ENCODE results near the gene B4GALT5. TPM values are rescaled to one million over a fixed set of nuclear protein-coding genes. Genes with fewer than 3 reads are reported as not detected.
A peak's percentile ranks its signal among the peaks of the same experiment; 100 is the strongest.

Gene B4GALT5
- total RNA-seq, 1 experiment from 2014 or later: 92.5 TPM

DNA sequence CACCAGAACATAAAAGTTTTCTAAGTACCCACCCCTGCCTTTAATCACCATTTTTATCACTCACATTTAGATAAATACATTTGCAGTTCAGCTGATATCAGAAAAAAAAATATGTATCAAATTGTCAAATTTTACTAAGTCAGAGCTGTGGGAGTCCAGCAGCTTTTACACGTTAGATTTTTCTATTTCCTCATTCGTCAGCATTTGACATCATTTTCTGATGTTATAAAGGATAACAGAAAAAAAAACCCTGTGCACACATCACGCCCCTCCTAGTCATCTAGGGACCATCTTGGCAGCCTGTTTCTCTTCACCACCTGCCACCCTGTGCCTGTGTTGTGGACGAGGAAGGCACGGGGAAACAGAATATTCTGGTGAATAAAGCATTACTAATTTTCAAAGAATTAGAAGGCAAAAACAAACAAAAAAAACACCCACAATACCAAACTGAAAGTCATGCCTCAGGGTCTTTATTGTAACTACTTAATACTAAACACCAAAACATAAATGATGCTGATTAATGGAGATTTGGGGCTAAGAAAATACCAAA lies 12.4 kb downstream of the B4GALT5 start:
- H3K27me3 ChIP-seq (ENCODE audit: insufficient read depth, low read length): no peaks in the 10 kb centered on the region
- H2AFZ ChIP-seq (ENCODE audit: low read depth, low read length, poor library complexity, severe bottlenecking): no peak overlapping the region
- H3K9me3 ChIP-seq (ENCODE audit: control insufficient read depth in 1 of 2, insufficient read depth in 1 of 2, low read depth in 1 of 2, low read length in 2 of 2): no peaks in the 10 kb centered on the region
- RAD21 ChIA-PET (ENCODE audit: low non-redundant PET in 1 of 2, low total read pairs in 2 of 2, uncharacterized antibody in 2 of 2, unreplicated experiment in 2 of 2): no interaction called here
- peak overlapping the region; percentile 56 for H3K4me2 ChIP-seq (ENCODE audit: low read length)
- DNase-seq (ENCODE audit: low read depth, low spot score) (no peak), ATAC-seq (no peak)
- no peak overlapping the region for H3K4me3 ChIP-seq (replicated peaks in 1 of 2; ENCODE audit: low read depth in 1 of 2, low read length in 2 of 2)
- H3K4me1 ChIP-seq (ENCODE audit: control insufficient read depth in 1 of 2, insufficient read depth in 2 of 2, low read length in 2 of 2): peaks cover 74 to 82% of the 10 kb centered on the region in 2 experiments
- peaks cover 44% of the 10 kb centered on the region; the same call in 1 of the 2 replicates for H4K20me1 ChIP-seq (ENCODE audit: insufficient read depth)
- peak overlapping the region; percentile 58 for H3K27ac ChIP-seq (ENCODE audit: low read depth, low read length)
- peak overlapping the region; percentile 15; the same call in 1 of the 2 replicates for H3K9ac ChIP-seq (ENCODE audit: low read length)
- no peaks in the 10 kb centered on the region for H3K9me2 ChIP-seq (ENCODE audit: insufficient read depth)
- TF ChIP-seq FOSL1 (IDR thresholded peaks at IDR 0.05; ENCODE audit: low read depth) (peak; percentile 18; the same call in 1 of the 2 replicates), CEBPB (IDR thresholded peaks at IDR 0.05; ENCODE audit: low read depth) (no peak), RAD21 (IDR thresholded peaks at IDR 0.05; ENCODE audit: low read depth) (no peak), ELF1 (IDR thresholded peaks at IDR 0.05; ENCODE audit: borderline replicate concordance, low read depth) (no peak; the same call in 1 of the 2 replicates), POLR2A (IDR thresholded peaks at IDR 0.05; ENCODE audit: borderline replicate concordance, extremely low read depth, insufficient read depth, insufficient read length) (no peak), EGR1 (IDR thresholded peaks at IDR 0.05; ENCODE audit: low read depth) (no peak), EZH2phosphoT487 (IDR thresholded peaks at IDR 0.05; ENCODE audit: borderline replicate concordance) (no peak), POLR2AphosphoS5 (IDR thresholded peaks at IDR 0.05; ENCODE audit: low read depth, low read length) (peak; percentile 14; the same call in 1 of the 2 replicates)
- TF ChIP-seq, protein P1, sequence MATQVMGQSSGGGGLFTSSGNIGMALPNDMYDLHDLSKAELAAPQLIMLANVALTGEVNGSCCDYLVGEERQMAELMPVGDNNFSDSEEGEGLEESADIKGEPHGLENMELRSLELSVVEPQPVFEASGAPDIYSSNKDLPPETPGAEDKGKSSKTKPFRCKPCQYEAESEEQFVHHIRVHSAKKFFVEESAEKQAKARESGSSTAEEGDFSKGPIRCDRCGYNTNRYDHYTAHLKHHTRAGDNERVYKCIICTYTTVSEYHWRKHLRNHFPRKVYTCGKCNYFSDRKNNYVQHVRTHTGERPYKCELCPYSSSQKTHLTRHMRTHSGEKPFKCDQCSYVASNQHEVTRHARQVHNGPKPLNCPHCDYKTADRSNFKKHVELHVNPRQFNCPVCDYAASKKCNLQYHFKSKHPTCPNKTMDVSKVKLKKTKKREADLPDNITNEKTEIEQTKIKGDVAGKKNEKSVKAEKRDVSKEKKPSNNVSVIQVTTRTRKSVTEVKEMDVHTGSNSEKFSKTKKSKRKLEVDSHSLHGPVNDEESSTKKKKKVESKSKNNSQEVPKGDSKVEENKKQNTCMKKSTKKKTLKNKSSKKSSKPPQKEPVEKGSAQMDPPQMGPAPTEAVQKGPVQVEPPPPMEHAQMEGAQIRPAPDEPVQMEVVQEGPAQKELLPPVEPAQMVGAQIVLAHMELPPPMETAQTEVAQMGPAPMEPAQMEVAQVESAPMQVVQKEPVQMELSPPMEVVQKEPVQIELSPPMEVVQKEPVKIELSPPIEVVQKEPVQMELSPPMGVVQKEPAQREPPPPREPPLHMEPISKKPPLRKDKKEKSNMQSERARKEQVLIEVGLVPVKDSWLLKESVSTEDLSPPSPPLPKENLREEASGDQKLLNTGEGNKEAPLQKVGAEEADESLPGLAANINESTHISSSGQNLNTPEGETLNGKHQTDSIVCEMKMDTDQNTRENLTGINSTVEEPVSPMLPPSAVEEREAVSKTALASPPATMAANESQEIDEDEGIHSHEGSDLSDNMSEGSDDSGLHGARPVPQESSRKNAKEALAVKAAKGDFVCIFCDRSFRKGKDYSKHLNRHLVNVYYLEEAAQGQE (IDR thresholded peaks at IDR 0.05; ENCODE audit: low read depth): no peak
- TF ChIP-seq, protein P2, sequence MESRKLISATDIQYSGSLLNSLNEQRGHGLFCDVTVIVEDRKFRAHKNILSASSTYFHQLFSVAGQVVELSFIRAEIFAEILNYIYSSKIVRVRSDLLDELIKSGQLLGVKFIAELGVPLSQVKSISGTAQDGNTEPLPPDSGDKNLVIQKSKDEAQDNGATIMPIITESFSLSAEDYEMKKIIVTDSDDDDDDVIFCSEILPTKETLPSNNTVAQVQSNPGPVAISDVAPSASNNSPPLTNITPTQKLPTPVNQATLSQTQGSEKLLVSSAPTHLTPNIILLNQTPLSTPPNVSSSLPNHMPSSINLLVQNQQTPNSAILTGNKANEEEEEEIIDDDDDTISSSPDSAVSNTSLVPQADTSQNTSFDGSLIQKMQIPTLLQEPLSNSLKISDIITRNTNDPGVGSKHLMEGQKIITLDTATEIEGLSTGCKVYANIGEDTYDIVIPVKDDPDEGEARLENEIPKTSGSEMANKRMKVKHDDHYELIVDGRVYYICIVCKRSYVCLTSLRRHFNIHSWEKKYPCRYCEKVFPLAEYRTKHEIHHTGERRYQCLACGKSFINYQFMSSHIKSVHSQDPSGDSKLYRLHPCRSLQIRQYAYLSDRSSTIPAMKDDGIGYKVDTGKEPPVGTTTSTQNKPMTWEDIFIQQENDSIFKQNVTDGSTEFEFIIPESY (IDR thresholded peaks at IDR 0.05; ENCODE audit: extremely low read depth, insufficient replicate concordance, low read length): no peak
- TF ChIP-seq, protein P3, sequence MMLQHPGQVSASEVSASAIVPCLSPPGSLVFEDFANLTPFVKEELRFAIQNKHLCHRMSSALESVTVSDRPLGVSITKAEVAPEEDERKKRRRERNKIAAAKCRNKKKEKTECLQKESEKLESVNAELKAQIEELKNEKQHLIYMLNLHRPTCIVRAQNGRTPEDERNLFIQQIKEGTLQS (IDR thresholded peaks at IDR 0.05): no peak
- POLR2A ChIA-PET: interaction anchor here (0.7 to 1.7 kb wide), 4 partner anchors 8 to 74 kb away, joined by 4 to 6 read pairs (median 5); no protein-coding TSS in a partner anchor
- intact Hi-C loops (cut with micrococcal nuclease): no loop called here
- no peaks in the 10 kb centered on the region for H3K36me3 ChIP-seq (ENCODE audit: control insufficient read depth in 1 of 2, insufficient read depth in 2 of 2, low read length in 2 of 2)
- CTCF ChIA-PET: interaction anchor here (1.0 to 1.2 kb wide), 2 partner anchors 10 to 12 kb away, joined by 3 to 4 read pairs; partner anchors contain the start of gene B4GALT5
- no TSS peak for BruUV-seq (replicated peaks)
- H3K79me2 ChIP-seq (ENCODE audit: insufficient read depth, low read length): peaks cover 99% of the 10 kb centered on the region
